H1 (cell line): Measurements from ENCODE around the gene EGFLAM. TPM values are rescaled to one million over a fixed set of nuclear protein-coding genes. Genes with fewer than 3 reads are reported as not detected.

Experiments
- ATF3 ChIP-seq: IDR thresholded peaks from 2 replicates; pipeline ENCODE4 v1.6.1; 2011; ENCODE audit warnings: low read depth, mild to moderate bottlenecking, low read length; ENCODE audit not compliant: insufficient read depth
- CBX5 ChIP-seq: fragments of 300-800, 300-1000 bp; sonication (generic); IDR thresholded peaks from 2 replicates; pipeline ENCODE4 v1.7.1; 2016; ENCODE audit warnings: antibody characterized with exemption, low read length, low read depth
- CBX8 ChIP-seq: fragments of 300-800, 300-1000 bp; sonication (generic); IDR thresholded peaks from 2 replicates; pipeline ENCODE4 v1.7.1; 2016; ENCODE audit warnings: low read depth, low read length, borderline replicate concordance
- KDM4A ChIP-seq: IDR thresholded peaks from one replicate; pipeline ENCODE4 v1.7.1; 2012; ENCODE audit warnings: low read depth, mild to moderate bottlenecking, moderate library complexity, low read length, inconsistent platforms; ENCODE audit not compliant: severe bottlenecking
- MAFK ChIP-seq: IDR thresholded peaks from 2 replicates; pipeline ENCODE4 v1.6.1; 2012; ENCODE audit warnings: low read depth, mild to moderate bottlenecking, improper control_type of control experiment, low read length
- SIN3A ChIP-seq, 2 experiments: IDR thresholded peaks in 1 of 2; conservative IDR thresholded peaks in 1 of 2; 2 replicates each; pipeline ENCODE4 v1.6.1; 2011 to 2012; ENCODE audit warnings: low read length in 2 of 2, improper control_type of control experiment in 1 of 2, low read depth in 1 of 2, mild to moderate bottlenecking in 1 of 2
- polyA plus RNA-seq, 7 experiments: library from polyadenylated mRNA; depleted of rRNA in 3 of 7; stranded (reverse) in 5 of 7; unstranded in 2 of 7; fragments of >200 nt in 5 of 7; fragments of 200-250 nt in 2 of 7; gene quantifications; 1 replicate in 5 of 7; 2 replicates in 1 of 7; 4 replicates in 1 of 7; pipeline versions ENCODE4 v1.2.1 to v1.2.3, GENCODE V29; 2011 to 2013; ENCODE audit warnings: missing spikeins in 2 of 7, mixed read lengths in 2 of 7
- total RNA-seq: library from RNA; stranded (reverse); fragmentation: NEBNext Ultra II Directional; extraction: Animal tissue kit (Norgen Biotek cat#: 25700); gene quantifications from 2 replicates; pipeline ENCODE4 v1.2.1, GENCODE V29; 2021

The EGFLAM gene
- total and polyA plus RNA-seq, 2 of the 8 experiments (the other 6 are each of a cell fraction or from before 2014, with no cell fraction given) = 0.20 to 0.24 TPM

GRCh38 chr5:38307845-38308244, 49.5 kb downstream of the EGFLAM start (continued):
- TF ChIP-seq ATF3 (no peak), CBX5 (no peak), CBX8 (no peak), MAFK (no peak), SIN3A (conservative IDR thresholded peaks at IDR 0.05 in 1 of 2, IDR thresholded peaks at IDR 0.05 in 1 of 2; ENCODE audit: low read depth in 1 of 2, low read length in 2 of 2) (no peak), KDM4A (no peak)
